HepG2 (cell line): ENCODE data around the gene PEX11G. TPM values are rescaled to one million over a fixed set of nuclear protein-coding genes. Genes with fewer than 3 reads are reported as not detected.

ENCODE experiments used
- GPBP1L1 ChIP-seq: sonication (generic); formaldehyde crosslinking; IDR thresholded peaks from 2 replicates; pipeline ENCODE4 v1.5.0; 2020; ENCODE audit warnings: mild to moderate bottlenecking, missing genetic modification reagents
- HNF1B ChIP-seq: sonication (generic); formaldehyde crosslinking; IDR thresholded peaks from 2 replicates; pipeline ENCODE4 v1.5.1; 2020; ENCODE audit warnings: mild to moderate bottlenecking, moderate library complexity, missing genetic modification reagents
- MXD4 ChIP-seq: IDR thresholded peaks from 2 replicates; pipeline ENCODE4 v1.6.1; 2016; ENCODE audit warnings: mild to moderate bottlenecking, missing biosample characterization, missing genetic modification reagents
- NR2F6 ChIP-seq, 2 experiments: IDR thresholded peaks; 2 replicates each; pipeline ENCODE4 v1.6.1; 2016; ENCODE audit warnings: antibody characterized with exemption in 1 of 2, mild to moderate bottlenecking in 1 of 2
- NRL ChIP-seq: sonication (generic); formaldehyde crosslinking; IDR thresholded peaks from 2 replicates; pipeline ENCODE4 v1.5.0; 2020; ENCODE audit warnings: missing genetic modification reagents, mild to moderate bottlenecking, moderate library complexity, borderline replicate concordance
- PBX2 ChIP-seq: IDR thresholded peaks from 2 replicates; pipeline ENCODE4 v1.6.1; 2016; ENCODE audit warnings: control low read depth
- PRDM4 ChIP-seq: sonication (generic); formaldehyde crosslinking; IDR thresholded peaks from 2 replicates; pipeline ENCODE4 v1.9.0; 2021; ENCODE audit warnings: missing genetic modification reagents, borderline replicate concordance
- RCOR2 ChIP-seq: IDR thresholded peaks from 2 replicates; pipeline ENCODE4 v1.6.1; 2016; ENCODE audit warnings: missing biosample characterization, missing genetic modification reagents
- RFXANK ChIP-seq: IDR thresholded peaks from 2 replicates; pipeline ENCODE4 v1.6.1; 2016
- SNRNP70 ChIP-seq: fragments of 200-400 bp; formaldehyde crosslinking; IDR thresholded peaks from 2 replicates; pipeline ENCODE4 v1.6.1; 2017; ENCODE audit warnings: mild to moderate bottlenecking, low read depth, low read length, moderate library complexity
- SOX5 ChIP-seq: IDR thresholded peaks from 2 replicates; pipeline ENCODE4 v1.6.1; 2016; ENCODE audit warnings: borderline replicate concordance
- TAF1 ChIP-seq: sonication (generic); formaldehyde crosslinking; IDR thresholded peaks from 2 replicates; pipeline ENCODE4 v1.4.0; 2020; ENCODE audit warnings: missing genetic modification reagents
- ZBTB2 ChIP-seq: sonication (generic); formaldehyde crosslinking; IDR thresholded peaks from 2 replicates; pipeline ENCODE4 v1.8.0; 2022; ENCODE audit warnings: low read depth, missing genetic modification reagents
- ZNF549 ChIP-seq: sonication (generic); formaldehyde crosslinking; IDR thresholded peaks from 2 replicates; pipeline ENCODE4 v1.5.0; 2020; ENCODE audit warnings: missing genetic modification reagents
- ZNF558 ChIP-seq: sonication (generic); formaldehyde crosslinking; IDR thresholded peaks from 2 replicates; pipeline ENCODE4 v1.9.0; 2022; ENCODE audit warnings: mild to moderate bottlenecking, missing genetic modification reagents, borderline replicate concordance
- ZNF670 ChIP-seq: sonication (generic); formaldehyde crosslinking; IDR thresholded peaks from 2 replicates; pipeline ENCODE4 v1.8.0; 2022; ENCODE audit warnings: mild to moderate bottlenecking, missing genetic modification reagents, borderline replicate concordance
- polyA plus RNA-seq, 8 experiments: library from polyadenylated mRNA; depleted of rRNA in 3 of 8; stranded (reverse) in 7 of 8; unstranded in 1 of 8; fragments of >200 nt; fragmentation: Illumina TruSeq in 4 of 8; extraction: Trizol in 4 of 8; gene quantifications; 2 replicates each; pipeline versions ENCODE4 v1.2.1 to v1.2.3, GENCODE V29; 2011 to 2016; ENCODE audit warnings: low read depth in 4 of 8, missing spikeins in 1 of 8, mixed read lengths in 1 of 8; ENCODE audit not compliant: insufficient read depth in 1 of 8
- total RNA-seq, 5 experiments: library from RNA; depleted of rRNA; stranded (reverse); fragments of >200 nt; fragmentation: Illumina TruSeq; extraction: Trizol; gene quantifications; 2 replicates each; pipeline ENCODE4 v1.2.3, GENCODE V29; 2016; ENCODE audit warnings: low read depth in 1 of 5
- TF ChIP-seq, protein P1 (sequence below): sonication (generic); formaldehyde crosslinking; conservative IDR thresholded peaks from 2 replicates; pipeline ENCODE4 v1.8.0; 2022; ENCODE audit warnings: mild to moderate bottlenecking, moderate library complexity, missing genetic modification reagents

Gene PEX11G
- total and polyA plus RNA-seq, 2 of the 13 experiments (the other 11 are each of a cell fraction or from before 2014, with no cell fraction given), result not detected

DNA sequence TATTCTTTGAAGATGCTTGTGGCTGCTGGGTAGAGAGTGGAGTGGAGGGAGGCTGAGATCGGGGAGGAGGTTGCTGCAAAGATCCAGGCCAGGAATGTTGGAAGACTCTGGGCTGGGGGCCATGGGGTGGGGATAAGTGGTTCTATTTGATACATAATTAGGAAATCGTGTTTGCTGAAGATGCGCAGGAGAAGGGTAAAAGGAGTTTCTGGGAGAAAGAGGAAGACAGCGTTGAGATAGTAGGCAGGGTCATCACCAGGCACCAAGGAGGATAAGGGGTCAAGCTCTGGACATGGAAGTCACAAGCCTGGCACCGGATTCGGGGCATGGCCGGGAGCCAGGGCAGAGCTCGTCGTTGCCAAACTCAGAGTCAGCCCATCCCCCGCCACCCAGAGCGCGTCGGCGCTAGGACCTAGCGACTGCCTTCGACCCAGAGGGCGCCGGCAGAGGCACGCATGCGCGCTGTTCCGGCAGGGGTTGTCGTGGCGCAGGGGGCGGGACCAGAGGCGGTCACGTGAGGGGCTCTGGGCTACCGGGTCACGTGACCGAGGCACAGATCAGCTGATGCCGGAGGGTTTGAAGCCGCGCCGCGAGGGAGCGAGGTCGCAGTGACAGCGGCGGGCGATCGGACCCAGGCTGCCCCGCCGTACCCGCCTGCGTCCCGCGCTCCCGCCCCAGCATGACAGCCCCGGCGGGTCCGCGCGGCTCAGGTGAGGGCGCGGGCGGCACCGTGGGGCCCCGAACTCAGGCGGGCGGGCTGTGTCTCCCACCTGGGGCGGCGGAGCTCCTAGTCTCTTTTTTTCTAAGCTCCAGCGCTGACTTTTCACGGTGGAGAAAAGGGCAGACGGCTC is 33.5 kb upstream of the PEX11G start, which contains the start of gene MCOLN1 (continued):
- TF ChIP-seq PBX2 (CRISPR knock-in tag), result 0 out of 2 replicates have a peak, but pooled peaks have one; percentile 18
- peak; percentile 55 for TF ChIP-seq SOX5 (CRISPR knock-in tag)
- TF ChIP-seq ZNF670 (CRISPR knock-in tag), result peak; percentile 43; the same call in 1 of the 2 replicates
- TF ChIP-seq PRDM4, result no peak
- peak; percentile 95 for TF ChIP-seq MXD4 (CRISPR knock-in tag)
- peak; percentile 86 for TF ChIP-seq HNF1B (CRISPR knock-in tag)
- TF ChIP-seq GPBP1L1 (CRISPR knock-in tag), result no peak
- TF ChIP-seq, protein P1, sequence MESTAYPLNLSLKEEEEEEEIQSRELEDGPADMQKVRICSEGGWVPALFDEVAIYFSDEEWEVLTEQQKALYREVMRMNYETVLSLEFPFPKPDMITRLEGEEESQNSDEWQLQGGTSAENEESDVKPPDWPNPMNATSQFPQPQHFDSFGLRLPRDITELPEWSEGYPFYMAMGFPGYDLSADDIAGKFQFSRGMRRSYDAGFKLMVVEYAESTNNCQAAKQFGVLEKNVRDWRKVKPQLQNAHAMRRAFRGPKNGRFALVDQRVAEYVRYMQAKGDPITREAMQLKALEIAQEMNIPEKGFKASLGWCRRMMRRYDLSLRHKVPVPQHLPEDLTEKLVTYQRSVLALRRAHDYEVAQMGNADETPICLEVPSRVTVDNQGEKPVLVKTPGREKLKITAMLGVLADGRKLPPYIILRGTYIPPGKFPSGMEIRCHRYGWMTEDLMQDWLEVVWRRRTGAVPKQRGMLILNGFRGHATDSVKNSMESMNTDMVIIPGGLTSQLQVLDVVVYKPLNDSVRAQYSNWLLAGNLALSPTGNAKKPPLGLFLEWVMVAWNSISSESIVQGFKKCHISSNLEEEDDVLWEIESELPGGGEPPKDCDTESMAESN (CRISPR knock-in tag), result peak; percentile 91; the same call in 1 of the 2 replicates
- TF ChIP-seq NR2F6 (IDR thresholded peaks at IDR 0.05), result no peak
- peak; percentile 70; the same call in 1 of the 2 replicates for TF ChIP-seq NR2F6 (CRISPR knock-in tag; IDR thresholded peaks at IDR 0.05)
- no peak for TF ChIP-seq RCOR2 (CRISPR knock-in tag)
- TF ChIP-seq ZNF558 (CRISPR knock-in tag), result no peak
- TF ChIP-seq RFXANK (CRISPR knock-in tag), result 0 out of 2 replicates have a peak, but pooled peaks have one; percentile 72
- TF ChIP-seq NRL (CRISPR knock-in tag), result no peak
- TF ChIP-seq ZNF549 (CRISPR knock-in tag), result no peak
- TF ChIP-seq ZBTB2, result peak; percentile 71; the same call in 1 of the 2 replicates
- peak; percentile 70; the same call in 1 of the 2 replicates for TF ChIP-seq TAF1 (CRISPR knock-in tag)
- TF ChIP-seq SNRNP70, result no peak
